ENCODE measurements around the gene VAV2.

Gene VAV2

DNA sequence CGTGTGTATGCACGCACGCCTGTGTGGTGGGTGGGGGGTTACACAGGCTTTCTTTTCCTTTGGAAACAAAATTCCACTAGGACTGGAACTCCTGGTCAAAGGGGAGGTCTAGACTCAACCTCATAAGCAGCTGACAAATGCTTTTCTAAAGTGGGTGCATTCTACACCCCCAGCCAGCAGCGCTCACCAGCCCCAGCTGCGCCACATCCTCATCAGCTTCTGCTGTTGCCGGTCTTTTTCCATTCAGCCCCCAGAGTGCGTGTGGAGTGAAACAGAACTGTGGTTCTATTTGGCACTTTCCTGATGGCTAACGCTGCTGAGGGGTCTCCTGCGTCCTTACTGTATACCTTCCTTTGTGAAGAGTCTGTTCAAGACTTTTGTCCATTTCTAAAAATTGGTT is 176.3 kb downstream of the VAV2 start:
- no peak for DNase-seq (ENCODE audit: low spot score)

DNA sequence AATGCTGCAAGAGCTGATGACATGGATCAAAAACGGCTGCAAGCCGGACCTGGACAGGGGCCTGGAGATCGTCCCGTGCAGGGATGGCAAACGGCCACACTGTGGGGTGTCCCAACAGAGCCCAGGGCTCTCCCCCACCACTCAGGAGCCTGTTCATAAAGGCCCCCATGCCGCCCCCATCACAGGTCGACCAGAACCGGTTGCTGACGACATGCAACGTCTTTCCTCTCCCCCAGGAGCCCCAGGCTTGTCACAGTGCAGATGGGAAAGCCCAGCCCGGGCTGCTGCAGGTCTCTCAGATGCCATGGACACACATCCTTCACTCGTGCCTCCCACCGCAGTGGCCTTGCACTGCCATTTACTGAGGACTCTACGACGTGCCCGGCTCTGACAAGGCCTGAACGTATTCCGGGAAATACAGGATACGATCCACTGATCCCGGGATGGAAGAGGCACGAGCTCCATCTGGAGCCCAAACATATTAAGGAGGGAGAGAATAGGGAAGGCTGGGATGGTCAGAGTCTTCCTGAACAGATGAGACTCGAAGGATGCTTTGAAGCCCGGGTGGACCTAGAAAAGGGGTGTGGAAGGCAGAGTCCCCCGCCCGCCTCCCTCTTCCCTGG is 177.4 kb downstream of the VAV2 start:
- no peak for DNase-seq (ENCODE audit: low spot score)

DNA sequence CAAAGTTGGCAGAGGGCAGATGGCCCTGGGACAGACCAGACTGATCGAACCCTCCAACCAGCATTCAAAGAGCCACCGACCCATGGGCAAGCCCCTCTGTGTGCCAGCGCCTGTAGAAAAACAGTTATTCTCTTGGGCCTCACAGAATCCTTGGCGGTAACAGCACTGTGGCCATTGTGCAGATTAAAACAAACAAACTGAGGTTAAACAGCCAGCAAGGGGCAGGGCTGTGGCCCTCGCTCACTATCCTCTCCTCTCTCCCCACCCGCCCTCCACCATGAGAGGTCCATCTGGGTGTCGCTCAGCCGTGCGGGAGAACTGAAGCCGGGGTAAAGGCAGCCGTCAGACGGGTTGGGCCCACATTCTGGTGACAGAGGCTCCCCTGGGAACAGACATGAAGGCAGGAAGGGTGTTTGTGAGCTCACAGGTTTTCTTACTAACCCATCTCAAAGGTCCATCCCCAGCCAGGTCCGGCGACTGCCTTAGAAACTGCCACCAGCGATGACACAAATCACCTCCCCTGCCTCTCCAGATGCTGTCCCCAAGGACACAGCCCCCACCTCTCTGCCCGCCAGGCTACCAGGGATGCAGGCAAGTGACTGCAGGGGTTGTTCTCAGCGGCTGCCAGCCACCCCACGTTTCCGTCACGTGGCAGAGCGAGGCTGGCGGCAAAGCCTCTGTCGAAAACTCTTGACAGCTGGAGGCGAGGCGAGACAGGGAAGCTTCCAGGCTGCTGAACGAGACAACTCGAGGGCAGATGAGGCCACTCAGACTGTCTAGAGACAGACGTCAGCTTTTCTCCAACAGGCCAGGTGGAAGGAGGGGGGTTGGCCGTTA is 178.2 kb downstream of the VAV2 start:
- no peak for DNase-seq (ENCODE audit: low spot score)

DNA sequence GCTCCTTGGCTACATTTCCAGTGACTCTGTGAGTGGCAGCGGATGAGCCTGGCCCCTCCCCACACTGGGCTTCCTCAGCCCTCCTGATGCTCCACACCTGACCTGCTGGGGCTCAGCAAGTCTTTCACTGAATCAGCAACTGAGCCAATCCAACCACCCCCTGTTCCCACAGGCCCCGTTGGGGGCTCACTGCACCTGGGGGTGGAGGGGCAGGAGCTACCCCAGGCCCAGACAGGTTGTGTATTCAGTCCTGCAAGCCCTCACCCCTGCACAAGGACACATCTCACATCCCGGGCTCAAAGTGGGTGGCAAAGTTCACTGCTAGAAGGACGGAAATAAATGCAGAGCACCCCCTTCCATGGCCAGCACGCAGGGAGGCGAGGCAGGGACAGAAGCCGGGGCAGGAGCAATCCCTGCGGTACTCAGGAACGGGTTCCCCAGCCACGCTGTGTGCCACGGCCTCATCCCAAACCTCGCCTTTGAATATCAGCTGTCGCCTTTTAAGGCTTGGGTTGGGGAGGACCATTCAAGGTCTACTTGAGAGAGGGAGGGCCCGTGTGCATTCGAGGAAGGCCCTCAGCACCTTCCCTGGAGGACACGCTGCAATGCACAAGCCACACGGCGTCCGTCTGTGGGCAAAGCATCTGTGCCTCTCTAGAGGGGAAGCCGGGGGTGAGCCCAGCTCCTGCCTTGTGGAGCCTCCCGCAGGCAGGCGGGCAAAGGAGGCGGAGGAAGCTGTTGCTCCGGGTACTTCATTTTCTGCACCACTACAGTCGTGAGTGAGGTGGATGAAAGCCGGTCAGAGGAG is 179.0 kb downstream of the VAV2 start:
- no peak for DNase-seq (ENCODE audit: low spot score)

DNA sequence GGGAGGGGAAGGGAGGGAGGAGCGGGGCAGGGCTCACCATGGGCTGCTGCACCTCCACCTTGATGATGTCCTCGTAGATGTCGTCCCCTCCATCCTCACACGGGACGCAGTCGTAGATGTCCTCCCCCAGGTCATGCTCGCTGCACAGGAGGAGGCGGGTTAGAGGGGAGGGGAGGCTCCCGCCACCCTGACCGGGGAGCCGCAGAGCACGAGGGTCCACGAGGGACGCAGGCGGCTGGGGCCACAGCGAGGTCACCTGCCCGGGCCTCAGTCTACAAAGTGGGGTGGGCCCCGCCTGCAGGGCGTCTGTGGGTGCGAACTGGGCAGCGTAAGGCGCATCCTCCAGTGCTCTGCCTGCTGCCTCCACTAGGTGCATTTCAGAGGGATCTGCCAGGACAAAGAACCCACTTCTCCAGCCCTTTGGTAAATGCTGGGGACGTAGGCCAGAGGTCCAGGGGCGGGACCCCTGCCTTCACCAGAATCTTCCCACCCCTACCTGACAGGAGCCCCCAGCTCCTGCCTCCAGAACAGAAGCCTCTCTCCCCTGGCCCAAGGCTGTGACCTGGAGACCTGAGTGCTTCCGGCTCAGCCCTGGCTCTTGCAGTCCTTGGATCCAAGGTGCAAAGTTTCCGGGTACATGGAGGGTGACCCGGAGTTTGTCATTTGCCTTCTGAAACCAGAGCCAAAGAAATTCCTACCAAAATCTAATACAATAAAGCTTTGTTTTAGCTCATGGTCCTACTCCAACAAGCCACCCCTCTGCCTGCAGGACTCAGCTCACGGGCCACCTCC is 179.9 kb downstream of the VAV2 start:
- DNase-seq (ENCODE audit: low spot score), result no peak

DNA sequence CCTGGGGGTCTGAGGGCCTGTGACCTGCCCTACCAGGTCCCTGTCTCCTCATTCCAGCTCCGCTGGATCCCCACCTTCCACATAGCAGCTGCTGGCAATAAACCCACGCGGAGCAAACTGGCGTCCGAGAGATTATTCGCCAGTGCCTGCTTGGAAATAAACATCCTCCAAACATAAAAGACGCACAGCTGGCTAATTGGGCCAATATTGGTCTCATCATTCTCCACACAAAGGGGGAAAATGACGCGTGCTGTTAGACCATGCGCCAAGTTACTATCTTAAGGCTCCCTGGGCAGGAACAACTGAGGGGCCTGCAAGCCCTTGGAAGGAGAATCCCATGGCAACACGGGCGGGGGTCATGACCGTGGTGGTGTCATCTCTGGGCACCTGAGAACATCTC is 180.7 kb downstream of the VAV2 start:
- DNase-seq (ENCODE audit: low spot score), result no peak

DNA sequence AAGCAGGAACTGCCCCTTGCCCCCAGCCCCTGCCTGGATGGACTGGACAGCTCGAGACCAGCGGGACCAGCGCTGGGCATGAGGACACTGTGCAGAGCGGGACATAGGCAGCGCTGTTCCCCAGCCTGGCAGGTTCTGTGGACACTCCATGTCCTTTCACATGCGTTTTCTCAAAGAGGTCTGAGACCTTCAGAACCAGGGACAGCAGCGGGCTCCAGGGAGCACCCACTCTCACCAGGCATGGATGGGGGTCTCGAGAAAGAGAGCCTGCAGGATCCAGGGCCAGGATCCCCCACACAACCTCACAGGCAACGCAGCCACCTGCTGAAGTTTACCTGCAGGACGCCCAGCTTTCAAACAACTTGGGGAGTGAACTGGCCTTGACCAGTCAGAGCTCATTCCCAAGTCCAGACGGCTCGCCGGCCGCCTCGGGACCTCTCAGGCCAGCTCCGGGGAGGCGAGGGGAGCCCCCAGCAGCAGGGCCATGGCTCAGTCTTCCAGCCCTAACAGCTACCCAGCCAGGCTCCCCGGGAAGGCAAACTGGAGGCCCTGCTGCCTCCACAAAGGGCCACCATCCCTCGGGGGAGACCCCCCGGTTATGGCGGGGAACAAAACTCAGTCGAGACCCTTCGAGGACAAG is 181.4 kb downstream of the VAV2 start:
- no peak for DNase-seq (ENCODE audit: low spot score)

DNA sequence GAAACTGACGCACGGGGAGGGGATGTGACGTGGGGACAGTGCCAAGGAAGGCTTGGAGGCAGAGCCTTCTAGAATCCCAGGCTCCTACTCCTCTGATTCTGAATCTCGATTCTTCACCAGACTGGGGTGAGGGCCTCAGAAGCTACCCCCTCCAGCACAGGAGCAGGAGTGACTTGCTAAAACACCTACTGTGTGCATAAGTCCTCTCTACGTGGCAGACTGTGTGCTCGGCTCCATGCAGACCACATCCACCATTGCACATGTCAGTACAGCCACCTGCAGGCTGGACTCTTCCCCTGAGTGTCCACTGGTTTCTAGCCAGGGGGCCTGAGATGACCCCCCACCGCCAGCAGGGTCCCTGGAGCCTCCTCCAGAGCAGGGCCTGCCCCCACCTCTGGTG is 182.8 kb downstream of the VAV2 start:
- no peak for DNase-seq (ENCODE audit: low spot score)

DNA sequence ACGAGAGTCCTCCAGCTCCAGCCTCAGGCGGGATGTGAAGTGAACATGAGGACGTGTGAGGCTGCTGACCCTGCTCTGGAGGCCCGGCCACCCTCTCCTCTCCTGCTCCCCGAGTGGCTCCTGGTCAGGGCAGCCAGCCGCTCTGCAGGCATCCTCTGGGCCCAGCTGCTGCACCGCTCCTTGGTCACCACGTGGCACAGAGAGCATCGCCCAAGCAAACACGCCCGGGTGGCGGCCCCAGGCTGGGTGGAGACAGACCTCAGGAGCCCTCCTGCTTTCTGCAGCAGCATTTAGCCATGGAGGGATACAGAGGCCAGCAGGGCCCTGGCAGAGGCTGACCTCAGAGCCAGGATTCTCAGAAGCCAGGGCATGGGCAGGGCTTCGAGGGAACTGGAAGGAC is 184.3 kb downstream of the VAV2 start:
- no peak for DNase-seq (ENCODE audit: low spot score)

DNA sequence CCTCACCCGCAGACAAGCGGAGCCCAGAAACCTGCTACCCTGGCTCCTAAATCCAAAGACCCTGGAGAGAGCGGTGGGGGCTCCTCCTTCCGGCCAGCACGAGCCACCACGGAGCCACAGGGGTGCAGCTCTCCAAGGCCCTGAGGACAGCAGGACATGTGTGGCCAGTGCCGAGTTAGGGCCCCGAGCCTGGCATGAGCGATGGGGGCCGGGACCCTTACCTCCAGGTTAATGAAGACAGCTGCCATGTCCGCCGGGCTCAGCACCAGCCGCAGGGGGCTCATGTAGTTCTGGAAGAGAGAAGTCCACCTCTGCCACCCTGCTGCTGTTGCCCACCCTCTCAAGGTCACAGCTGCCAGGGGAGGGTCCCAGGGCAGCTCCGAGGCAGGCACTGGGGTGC is 185.1 kb downstream of the VAV2 start:
- no peak for DNase-seq (ENCODE audit: low spot score)

DNA sequence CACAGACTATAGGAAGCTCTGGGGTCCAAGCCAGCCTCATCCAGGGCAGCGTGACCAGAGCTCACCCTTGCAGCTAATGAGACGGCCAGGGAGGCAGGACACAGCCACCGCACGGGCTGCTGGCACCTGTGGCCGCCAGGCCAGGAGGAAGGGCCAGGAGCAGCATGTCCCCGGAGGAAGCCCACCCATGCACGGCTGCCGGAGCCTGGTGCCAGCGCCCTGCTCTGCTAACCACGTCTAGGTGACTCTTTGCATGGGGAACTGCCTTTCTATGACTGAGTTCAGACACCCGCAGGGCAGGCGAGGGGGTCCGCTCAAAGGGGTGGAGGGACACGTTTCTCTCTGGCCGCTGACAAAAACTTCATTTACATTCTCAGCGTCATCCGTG is 185.5 kb downstream of the VAV2 start:
- no peak for DNase-seq (ENCODE audit: low spot score)

DNA sequence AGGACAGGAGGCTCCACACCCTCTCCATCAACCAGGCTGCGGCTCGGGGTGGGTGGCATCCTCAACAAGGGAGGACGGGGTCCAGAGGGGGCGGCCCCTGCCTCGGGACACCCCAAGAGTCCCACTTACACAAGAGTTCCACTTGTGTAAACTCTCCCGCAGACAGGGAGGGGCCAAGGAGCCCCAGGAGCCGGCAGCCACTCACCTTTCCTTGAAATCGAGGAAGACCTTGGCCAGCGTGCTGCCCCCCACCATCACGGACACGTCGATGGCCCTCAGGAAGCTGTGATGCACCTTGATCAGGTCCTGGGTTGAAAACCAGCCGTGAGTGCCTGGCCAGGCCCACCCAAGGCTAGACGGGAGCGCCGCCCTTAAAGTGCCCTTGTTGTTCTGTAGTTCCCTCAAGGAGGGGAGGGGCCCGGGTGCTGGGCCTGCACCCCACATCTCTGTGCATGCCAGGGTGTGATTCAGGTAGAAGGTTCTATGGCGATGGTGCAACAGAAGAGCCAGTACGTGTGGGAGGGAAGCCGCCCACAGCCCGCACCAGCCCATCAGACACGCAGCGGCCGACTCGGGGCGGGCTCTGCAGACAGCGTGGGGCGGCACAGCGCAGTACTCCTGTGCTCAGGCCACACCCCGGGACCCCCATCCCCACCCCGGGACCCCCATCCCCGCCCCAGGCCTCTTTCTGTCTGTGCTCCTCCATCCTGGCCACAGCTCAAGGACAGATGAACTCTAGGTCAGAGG is 186.1 kb downstream of the VAV2 start:
- no peak for DNase-seq (ENCODE audit: low spot score)

DNA sequence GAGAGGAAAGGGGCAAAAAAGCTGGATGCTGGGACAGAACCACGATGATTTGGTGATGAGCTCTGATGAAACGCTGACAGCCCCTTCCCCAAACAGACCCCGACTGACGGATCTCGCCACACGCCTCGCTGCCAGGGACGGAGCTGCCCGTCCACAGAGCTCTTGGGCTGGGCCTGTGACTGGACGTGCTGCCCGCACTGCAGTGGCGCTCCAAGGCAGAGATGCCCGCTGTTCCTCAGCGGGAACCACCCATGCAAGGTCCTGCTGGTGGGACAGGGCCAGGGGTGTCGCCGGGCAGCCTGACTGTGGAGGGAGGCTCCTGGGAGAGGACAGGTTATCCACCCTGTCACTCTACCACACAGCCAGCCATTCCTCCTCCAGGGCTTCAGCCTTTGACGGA is 187.9 kb downstream of the VAV2 start:
- no peak for DNase-seq (ENCODE audit: low spot score)

DNA sequence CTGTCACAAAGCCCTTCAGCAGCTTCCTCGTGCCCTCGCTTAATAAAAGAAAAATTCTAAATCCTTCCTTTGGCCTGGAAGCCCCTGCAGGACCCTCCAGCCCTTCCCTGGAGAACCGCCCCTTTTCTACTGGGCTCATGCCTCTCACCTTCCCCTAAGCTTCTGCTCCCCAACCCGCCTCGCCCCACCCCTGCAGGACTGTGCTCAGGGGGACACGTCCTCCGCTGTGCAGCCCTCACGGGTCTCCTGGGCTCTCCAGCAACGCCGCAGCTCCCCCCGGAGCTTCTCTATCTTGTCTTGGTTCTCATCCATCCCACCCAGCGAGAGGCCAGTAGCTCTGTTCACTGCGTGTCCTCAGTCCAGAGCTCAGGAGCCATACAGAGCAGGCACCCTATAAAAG is 188.4 kb downstream of the VAV2 start:
- no peak for DNase-seq (ENCODE audit: low spot score)

DNA sequence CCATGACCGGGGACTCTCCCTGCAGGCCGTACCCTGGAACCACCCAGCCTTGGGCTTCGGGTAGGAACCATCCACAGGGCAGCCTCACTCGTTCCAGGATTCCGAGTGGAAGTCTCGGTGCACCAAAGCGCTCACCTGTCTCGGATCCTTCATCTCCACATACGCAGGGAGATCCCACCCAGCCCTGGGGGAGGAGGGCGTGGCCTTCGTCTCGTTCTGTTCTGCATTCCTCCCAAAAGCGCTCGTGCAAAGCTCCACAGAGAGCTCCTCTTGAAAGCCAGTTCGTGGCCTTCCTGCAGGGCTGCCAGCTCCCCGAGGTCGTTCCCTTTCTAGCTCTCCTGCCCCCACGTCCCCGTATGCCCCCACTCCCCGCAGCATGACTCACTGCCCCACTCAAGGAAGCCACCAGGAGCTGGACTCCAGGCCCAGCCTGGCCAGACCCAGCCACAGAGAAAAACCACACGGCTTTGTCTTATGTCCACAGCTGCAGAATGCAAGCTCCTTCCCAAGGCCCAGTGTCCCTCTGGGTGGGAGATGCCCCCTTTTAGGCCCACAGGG is 189.0 kb downstream of the VAV2 start:
- DNase-seq (ENCODE audit: low spot score), result peak; percentile 79

DNA sequence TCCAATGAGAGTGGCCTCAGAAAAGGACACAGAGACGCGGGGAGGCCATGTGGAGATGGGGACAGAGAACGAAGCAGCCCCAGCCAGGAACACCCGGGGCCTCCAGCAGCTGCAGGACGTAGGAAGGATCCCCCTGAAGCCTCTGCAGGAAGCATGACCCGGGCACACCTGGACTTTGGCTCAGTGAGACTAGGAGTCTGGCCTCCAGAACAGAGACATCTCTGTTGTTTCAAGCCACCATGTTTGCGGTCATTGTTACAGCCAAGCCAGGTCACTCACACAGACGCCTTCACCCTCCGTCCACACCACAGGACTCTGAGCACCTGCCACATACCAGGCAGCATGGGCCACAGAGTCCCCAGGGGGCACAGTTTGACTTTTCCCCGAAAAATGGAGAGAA is 190.4 kb downstream of the VAV2 start:
- DNase-seq (ENCODE audit: low spot score), result no peak

DNA sequence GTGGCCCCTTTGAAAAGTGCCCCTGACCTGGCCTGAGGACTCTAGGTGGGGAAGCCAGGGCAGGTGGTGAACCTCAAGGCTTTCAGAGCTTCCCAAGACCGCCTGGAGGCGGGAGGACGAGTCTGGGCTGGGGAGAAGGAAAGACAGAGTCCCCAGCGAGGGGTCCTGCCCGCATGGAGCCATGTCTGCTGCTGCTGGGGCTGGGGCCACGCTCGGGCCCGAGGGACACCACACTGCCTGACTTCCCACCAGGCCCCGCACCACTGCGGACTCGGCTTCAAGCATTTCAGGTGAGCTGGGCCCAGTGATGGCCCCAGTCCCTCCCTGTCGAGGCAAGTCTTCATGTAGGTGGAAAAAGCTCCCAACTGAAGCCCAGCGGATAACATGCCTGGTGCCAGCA is 191.9 kb downstream of the VAV2 start:
- DNase-seq (ENCODE audit: low spot score), result no peak

DNA sequence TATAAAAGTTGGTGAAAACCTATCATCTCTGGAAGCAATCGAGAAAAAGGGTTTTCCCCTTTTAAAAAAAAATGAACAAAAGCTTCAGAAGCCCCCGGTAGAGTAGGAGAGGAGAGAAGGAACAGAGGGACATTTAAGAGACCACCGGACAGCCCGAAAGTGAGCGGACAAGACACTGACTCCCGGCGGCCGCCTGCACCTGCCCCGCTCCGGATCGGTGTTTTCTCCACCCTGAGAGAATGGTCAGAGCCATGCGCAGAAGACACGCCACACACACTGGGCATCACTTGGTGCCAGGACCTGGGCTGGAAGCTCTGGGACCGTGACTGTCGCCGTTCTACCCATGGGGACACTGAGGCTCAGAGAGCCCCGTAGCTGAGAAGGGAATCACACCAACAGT is 192.4 kb downstream of the VAV2 start:
- DNase-seq (ENCODE audit: low spot score), result no peak

DNA sequence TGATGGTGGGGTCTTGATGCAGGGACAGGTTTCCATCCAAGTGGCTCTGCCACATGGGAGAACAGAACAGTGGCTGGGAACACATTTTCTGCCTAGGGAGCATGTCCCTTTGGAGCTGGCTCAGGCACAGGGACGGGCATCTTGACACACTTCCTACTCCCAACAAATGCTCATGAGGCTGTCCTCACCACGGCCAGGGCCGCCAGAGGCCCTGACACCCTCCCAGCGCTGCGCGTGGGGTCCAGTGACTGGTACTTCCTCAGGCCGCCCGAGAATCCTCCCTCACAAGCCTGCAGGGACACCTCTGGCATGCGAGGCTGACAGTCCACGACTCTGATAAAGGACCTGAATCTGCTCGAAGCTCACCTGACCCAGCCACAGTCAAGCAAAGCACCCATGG is 193.0 kb downstream of the VAV2 start:
- no peak for DNase-seq (ENCODE audit: low spot score)

DNA sequence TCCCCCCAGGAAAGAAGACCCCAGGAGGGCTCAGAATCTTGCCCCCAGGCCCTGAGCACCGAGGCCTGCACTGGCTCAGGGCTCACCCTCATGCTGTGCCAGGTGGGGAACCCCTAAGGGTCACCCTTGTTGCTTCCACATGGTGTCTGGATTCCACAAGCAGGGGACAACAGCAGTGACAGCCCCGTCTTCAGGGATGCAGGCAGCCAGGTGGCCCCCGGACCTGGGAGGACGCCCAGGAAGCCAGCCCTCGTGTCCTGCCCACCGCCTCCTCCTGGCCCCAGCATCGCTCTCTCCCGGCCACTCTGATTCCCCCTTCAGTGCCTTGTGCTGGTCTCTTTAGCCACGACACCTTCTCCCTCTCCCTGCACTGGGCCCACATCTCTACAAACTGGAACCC is 194.0 kb downstream of the VAV2 start:
- DNase-seq (ENCODE audit: low spot score), result no peak
